ENCODE measurements around the gene DRD2. TPM values are rescaled to one million over a fixed set of nuclear protein-coding genes. Genes with fewer than 3 reads are reported as not detected.

DRD2 gene
- total and polyA plus RNA-seq, 2 experiments from 2014 or later: 0.07 to 0.24 TPM

DNA sequence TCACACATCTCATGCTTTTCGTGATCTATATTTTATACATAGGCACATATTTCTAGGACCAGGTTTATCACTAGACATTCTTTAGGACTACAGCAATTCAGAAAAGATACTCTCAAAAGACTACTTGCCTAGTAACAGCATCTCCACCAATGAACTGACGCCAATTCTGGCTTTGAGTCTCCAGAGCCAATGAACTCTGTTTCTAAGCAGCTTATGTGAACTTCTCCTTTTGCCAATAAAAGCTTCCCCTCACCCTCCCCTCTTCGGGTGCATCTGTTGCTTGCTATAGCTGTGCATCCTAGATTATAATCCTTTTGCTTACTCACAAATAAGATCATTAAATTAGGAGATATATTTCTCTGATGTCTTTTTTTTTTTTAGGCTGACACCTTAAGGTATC lies 99.0 kb downstream of the DRD2 start:
- no peak overlapping the region for H3K4me3 ChIP-seq
- no peaks in the 10 kb centered on the region for H3K27me3 ChIP-seq
- peak overlapping the region; percentile 90 for H3K27ac ChIP-seq
- TF ChIP-seq, protein P1, sequence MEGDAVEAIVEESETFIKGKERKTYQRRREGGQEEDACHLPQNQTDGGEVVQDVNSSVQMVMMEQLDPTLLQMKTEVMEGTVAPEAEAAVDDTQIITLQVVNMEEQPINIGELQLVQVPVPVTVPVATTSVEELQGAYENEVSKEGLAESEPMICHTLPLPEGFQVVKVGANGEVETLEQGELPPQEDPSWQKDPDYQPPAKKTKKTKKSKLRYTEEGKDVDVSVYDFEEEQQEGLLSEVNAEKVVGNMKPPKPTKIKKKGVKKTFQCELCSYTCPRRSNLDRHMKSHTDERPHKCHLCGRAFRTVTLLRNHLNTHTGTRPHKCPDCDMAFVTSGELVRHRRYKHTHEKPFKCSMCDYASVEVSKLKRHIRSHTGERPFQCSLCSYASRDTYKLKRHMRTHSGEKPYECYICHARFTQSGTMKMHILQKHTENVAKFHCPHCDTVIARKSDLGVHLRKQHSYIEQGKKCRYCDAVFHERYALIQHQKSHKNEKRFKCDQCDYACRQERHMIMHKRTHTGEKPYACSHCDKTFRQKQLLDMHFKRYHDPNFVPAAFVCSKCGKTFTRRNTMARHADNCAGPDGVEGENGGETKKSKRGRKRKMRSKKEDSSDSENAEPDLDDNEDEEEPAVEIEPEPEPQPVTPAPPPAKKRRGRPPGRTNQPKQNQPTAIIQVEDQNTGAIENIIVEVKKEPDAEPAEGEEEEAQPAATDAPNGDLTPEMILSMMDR (IDR thresholded peaks at IDR 0.05; ENCODE audit: low read depth, low read length): no peak
- peak; percentile 44 to 73 for DNase-seq (ENCODE audit: low read depth in 1 of 2, low spot score in 1 of 2)
- H3K9me3 ChIP-seq (ENCODE audit: low read depth): no peaks in the 10 kb centered on the region
- peaks cover 39% of the 10 kb centered on the region for H3K4me1 ChIP-seq (ENCODE audit: low read depth)
- H3K36me3 ChIP-seq: no peaks in the 10 kb centered on the region

DNA sequence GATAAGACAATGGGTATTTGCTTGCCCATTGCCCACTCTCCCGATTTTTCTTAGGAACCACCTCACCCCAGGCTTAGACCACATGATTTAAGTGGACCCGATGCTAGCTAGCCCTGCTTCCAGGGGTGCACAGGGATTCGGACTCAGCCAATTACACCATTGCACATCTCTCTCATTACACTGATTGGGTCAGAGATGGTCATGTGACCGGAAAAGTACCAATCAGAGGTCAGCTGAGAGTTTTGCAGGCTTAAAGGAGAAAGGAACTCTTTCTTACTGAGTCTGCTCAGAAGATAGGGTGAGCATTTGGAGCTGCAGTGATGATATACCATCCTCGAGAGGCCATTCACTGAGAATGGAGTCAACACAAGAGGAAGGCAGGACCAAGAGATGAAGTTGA lies 99.8 kb downstream of the DRD2 start:
- H3K36me3 ChIP-seq: no peaks in the 10 kb centered on the region
- no peak overlapping the region for H3K4me3 ChIP-seq
- H3K4me1 ChIP-seq (ENCODE audit: low read depth): peaks cover 39% of the 10 kb centered on the region
- no peaks in the 10 kb centered on the region for H3K9me3 ChIP-seq (ENCODE audit: low read depth)
- peak in 1 of 2 donors; percentile 13 for DNase-seq (ENCODE audit: low read depth in 1 of 2, low spot score in 1 of 2)
- peak overlapping the region; percentile 90 for H3K27ac ChIP-seq
- H3K27me3 ChIP-seq: no peaks in the 10 kb centered on the region
- TF ChIP-seq, protein P1 (IDR thresholded peaks at IDR 0.05; ENCODE audit: low read depth, low read length): no peak

DNA sequence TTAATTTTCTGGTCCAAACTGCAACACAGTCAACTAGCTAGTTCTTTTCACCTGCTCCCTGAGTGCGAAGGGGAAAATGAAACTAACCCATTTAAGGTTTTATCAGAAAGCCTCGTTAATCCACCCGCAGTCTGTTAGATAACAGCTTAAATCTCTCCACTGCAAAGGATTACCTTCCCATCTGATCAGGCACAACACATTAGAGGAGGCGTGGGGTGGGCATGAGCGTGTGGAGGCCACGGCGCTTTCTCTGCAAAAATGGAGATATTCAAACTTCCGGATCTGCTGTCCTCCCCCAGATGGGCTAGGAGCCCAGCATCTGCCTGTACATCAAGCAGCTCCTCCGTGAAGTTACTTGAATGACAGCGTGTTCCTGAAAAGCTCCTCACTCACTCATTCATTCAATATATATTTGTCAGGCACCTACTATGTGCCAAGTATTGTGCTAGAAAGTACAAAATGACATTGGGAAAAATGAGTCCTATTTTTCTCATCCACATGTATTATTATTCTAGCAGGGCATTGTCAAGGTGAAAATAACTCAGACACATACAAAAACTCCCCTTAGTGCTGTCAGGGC lies 101.1 kb downstream of the DRD2 start:
- Histone ChIP-seq H3K27me3 (no peaks in the 10 kb centered on the region), H3K4me1 (ENCODE audit: low read depth) (peaks cover 39% of the 10 kb centered on the region), H3K9me3 (ENCODE audit: low read depth) (no peaks in the 10 kb centered on the region), H3K27ac (peak overlapping the region; percentile 90), H3K36me3 (no peaks in the 10 kb centered on the region), H3K4me3 (no peak overlapping the region)
- TF ChIP-seq, protein P1 (IDR thresholded peaks at IDR 0.05; ENCODE audit: low read depth, low read length): no peak
- DNase-seq (ENCODE audit: low read depth in 1 of 2, low spot score in 1 of 2): peak in 1 of 2 donors; percentile 30

DNA sequence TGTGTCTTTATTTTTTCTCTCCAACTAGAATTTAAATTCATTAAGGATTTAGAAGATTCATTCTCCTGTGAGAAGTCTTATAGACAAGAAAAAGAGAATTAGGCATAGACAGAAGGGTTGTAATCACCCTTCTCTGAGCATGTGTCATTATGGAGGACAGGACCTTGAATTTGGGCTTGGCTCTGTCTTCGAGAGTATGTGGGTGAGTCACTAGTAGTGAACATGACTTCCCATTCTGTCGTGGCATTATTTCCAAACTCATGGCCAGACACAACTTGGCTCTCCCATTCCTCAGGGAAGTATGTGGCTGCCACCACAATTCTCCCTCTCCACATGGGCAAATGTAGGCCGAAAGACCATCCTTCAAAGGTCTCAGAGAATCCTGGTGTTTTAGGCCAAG lies 101.9 kb downstream of the DRD2 start:
- Histone ChIP-seq H3K4me3 (no peak overlapping the region), H3K9me3 (ENCODE audit: low read depth) (no peaks in the 10 kb centered on the region), H3K27me3 (no peaks in the 10 kb centered on the region), H3K36me3 (no peaks in the 10 kb centered on the region), H3K4me1 (ENCODE audit: low read depth) (peaks cover 39% of the 10 kb centered on the region), H3K27ac (peak overlapping the region; percentile 90)
- TF ChIP-seq, protein P1 (IDR thresholded peaks at IDR 0.05; ENCODE audit: low read depth, low read length): no peak
- peak in 1 of 2 donors; percentile 29 for DNase-seq (ENCODE audit: low read depth in 1 of 2, low spot score in 1 of 2)

DNA sequence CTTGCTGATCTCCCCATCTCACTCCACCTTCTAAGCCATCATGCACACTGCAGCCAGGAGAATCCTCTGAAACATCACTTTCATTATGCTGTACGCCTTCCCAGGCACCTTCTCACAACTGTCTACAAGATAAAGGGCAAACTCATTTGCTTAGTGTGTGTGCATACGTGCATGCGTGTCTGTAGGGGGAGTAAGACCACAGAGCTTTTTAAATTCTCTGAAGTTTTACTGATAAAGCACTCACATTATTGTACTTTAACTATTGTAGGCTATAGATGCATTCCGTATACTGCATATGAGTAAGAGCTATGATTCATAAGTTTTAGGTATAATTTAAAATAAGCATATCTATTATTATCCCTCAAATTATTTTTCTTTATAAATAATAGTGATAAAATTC lies 102.9 kb downstream of the DRD2 start:
- H3K9me3 ChIP-seq (ENCODE audit: low read depth): no peaks in the 10 kb centered on the region
- TF ChIP-seq, protein P1 (IDR thresholded peaks at IDR 0.05; ENCODE audit: low read depth, low read length): peak; percentile 45
- H3K27me3 ChIP-seq: no peaks in the 10 kb centered on the region
- DNase-seq (ENCODE audit: low read depth in 1 of 2, low spot score in 1 of 2): peak in 1 of 2 donors; percentile 27
- no peak overlapping the region for H3K4me3 ChIP-seq
- H3K27ac ChIP-seq: no peak overlapping the region
- H3K36me3 ChIP-seq: no peaks in the 10 kb centered on the region
- peaks cover 29% of the 10 kb centered on the region for H3K4me1 ChIP-seq (ENCODE audit: low read depth)
